Activated CD4-positive, alpha-beta T cell treated with anti-CD3 and anti-CD28 coated beads, Interleukin-2, amount 10 ng/mL, durations not matched to agents 7 days and 5 days (primary cell): ENCODE data around the gene ANKRD65. TPM values are rescaled to one million over a fixed set of nuclear protein-coding genes. Genes with fewer than 3 reads are reported as not detected.
"Not testable (repeated sequence)": the region's sequence is repeated elsewhere in the genome, so short reads cannot be mapped to it uniquely, and the experiment has no call there.

Experiments
- CTCF ChIA-PET: fragments of 350-600 bp; sonication (Branson Sonifier 250); formaldehyde crosslinking; loops from one replicate; lab custom pipeline; 2021; ENCODE audit warnings: antibody characterized with exemption; lab: Charles Lee
- POLR2A ChIA-PET: fragments of 350-600 bp; sonication (Branson Sonifier 250); formaldehyde crosslinking; loops from one replicate; lab custom pipeline; 2021; ENCODE audit warnings: antibody characterized with exemption; lab: Charles Lee
- DNase-seq: peaks from one replicate; pipeline ENCODE4 v3.0.0-alpha.2; 2020
- H3K27ac Mint-ChIP-seq: one replicate; pipeline ENCODE4 v1.8.0; 2021; ENCODE audit warnings: mild to moderate bottlenecking, moderate library complexity, mixed read lengths
- H3K27me3 Mint-ChIP-seq: one replicate; pipeline ENCODE4 v1.8.0; 2021; ENCODE audit warnings: mixed read lengths
- H3K36me3 Mint-ChIP-seq: one replicate; pipeline ENCODE4 v1.8.0; 2021; ENCODE audit warnings: low read depth, mixed read lengths
- H3K4me1 Mint-ChIP-seq: one replicate; pipeline ENCODE4 v1.8.0; 2021; ENCODE audit warnings: mixed read lengths
- H3K4me3 Mint-ChIP-seq: one replicate; pipeline ENCODE4 v1.8.0; 2021; ENCODE audit warnings: mild to moderate bottlenecking, moderate library complexity, mixed read lengths
- H3K9me3 Mint-ChIP-seq: one replicate; pipeline ENCODE4 v1.8.0; 2021; ENCODE audit warnings: mixed read lengths
- total RNA-seq, 2 experiments: library from RNA; stranded (reverse); gene quantifications; one replicate each; pipeline ENCODE4 v1.2.3, GENCODE V29; 2021

The ANKRD65 gene
- not detected for total RNA-seq

DNA sequence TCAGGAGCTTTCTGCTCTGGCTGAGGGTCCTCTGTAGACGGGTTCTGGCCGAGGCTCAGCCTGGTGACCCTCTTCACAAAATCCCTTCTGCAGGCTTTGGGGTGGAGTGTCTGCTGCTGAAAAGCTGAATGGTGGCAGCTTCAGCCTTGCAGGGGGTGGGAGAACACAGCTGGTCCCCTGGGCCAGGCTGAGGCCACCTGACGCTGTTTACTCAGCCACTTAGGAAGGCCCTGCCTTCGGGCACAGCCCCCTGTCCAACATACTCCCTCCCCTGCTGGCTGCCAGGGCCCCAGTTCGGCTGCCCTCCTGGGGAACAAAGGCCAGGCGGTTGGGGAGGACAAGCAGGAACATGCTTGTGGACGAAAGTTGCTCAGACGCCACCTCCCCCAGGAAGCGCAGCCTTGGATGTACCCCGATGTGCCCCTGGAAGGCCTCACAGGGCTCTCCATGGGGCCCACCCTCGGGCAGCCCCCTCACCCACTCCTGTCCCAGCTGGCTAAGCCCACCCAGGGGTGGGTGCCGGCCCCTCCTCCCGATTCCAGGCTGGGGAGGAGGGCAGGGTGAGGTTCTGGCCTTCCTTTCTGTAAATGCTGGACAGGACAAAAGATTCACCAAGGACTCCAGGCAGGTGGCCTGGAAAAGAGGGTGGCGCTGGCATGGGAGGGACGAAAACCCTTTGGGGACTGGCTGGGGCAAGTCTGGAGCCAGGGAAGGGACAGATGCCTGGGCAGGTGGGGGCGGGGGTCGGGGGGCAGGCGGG, at the start of gene ANKRD65:
ANKRD65 (minus strand) TSS at position 130 of the 760 bp plus-strand sequence. CDS start 271 bp downstream, outside the sequence.
- no peak for DNase-seq
- Mint-ChIP-seq H3K27me3 (peaks cover 9% of the 10 kb centered on the region), H3K27ac (no peak within 1 kb of the TSS), H3K9me3 (no peaks in the 10 kb centered on the region), H3K36me3 (no peaks in the 10 kb centered on the region), H3K4me1 (peaks cover 15% of the 10 kb centered on the region), H3K4me3 (no peak within 1 kb of the TSS)
- ChIA-PET POLR2A (no interaction called here), CTCF (interaction anchor here (0.9 kb wide), 1 partner anchor 19 kb away, joined by 3 read pairs; no protein-coding TSS in a partner anchor)

DNA sequence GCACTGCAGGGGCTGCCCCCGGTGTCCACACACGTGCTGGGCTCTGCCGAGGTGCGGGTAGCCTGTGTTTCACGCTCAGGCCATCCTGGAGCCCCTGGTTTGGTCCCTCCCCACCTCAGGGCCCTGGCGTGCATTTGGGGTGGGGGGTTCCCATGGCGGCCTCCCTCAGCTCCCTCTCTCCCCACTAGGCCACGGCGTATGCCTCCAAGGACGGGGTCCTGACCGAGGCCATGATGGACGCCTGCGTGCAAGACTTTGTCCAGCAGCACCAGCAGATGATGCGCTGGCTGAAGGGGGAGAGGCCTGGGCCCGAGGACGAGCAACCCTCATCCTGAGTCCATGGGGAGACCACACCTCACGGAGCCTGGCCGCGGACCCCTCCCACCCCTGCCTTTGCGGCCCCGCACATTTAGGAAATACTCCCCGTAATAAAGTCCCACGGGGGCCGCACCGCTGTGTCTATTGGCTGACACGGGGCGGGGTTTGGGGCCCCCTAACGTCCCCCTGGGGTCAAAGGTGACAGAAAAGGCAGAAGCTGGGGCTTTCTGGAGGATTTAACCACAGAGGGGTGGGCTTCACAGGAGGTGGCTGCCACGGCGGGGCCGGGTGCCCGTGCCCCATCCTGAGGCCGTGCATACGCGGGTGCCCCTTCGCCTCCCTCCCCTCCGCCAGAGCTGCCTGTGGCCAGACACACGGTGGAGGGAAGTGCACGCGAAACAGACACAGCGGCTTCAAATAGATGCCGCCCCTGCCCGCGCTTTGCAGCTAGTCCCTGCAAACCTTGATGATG, 47.3 kb upstream of the ANKRD65 start:
- H3K36me3 Mint-ChIP-seq, H3K9me3 Mint-ChIP-seq, CTCF ChIA-PET, H3K27ac Mint-ChIP-seq, POLR2A ChIA-PET, H3K27me3 Mint-ChIP-seq, H3K4me3 Mint-ChIP-seq, DNase-seq: not testable (repeated sequence)
- H3K4me1 Mint-ChIP-seq = peaks cover 24% of the 10 kb centered on the region

DNA sequence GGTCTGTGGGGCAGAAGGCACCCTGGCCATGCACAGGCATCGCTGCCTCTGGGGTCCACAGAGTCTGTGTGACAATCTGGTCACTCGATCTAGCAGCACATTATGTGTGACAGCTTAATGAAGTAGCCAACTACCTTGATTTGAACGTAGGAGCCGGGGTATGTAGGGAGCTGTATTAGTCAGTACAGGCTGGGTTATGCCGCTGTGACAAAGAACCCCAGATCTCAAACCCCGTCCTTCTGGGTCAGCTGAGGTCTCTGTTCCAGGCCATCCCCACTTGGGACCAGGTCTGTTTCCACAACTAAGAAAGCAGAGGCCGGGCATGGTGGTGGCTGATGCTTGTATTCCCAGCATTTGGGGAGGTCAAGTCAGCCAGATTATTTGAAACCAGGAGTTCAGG, 42.2 kb upstream of the ANKRD65 start:
- no peak overlapping the region for H3K4me3 Mint-ChIP-seq

GRCh38 chr1:1462318-1462966, 41.4 kb upstream of the ANKRD65 start:
- ChIA-PET CTCF (no interaction called here), POLR2A (no interaction called here)
- H3K27me3 Mint-ChIP-seq = peaks cover 2% of the 10 kb centered on the region
- H3K4me1 Mint-ChIP-seq = peaks cover 2% of the 10 kb centered on the region
- DNase-seq = no peak
- H3K9me3 Mint-ChIP-seq = no peaks in the 10 kb centered on the region
- H3K4me3 Mint-ChIP-seq = peak overlapping the region; percentile 36
- H3K36me3 Mint-ChIP-seq = no peaks in the 10 kb centered on the region
- peak overlapping the region; percentile 66 for H3K27ac Mint-ChIP-seq

More for the DNA sequence above, 42.2 kb upstream of the ANKRD65 start:
- Mint-ChIP-seq H3K27me3 (peaks cover 2% of the 10 kb centered on the region), H3K9me3 (no peaks in the 10 kb centered on the region), H3K27ac (no peak overlapping the region), H3K4me1 (peaks cover 2% of the 10 kb centered on the region), H3K36me3 (no peaks in the 10 kb centered on the region)
- CTCF ChIA-PET = no interaction called here
- DNase-seq = no peak
- POLR2A ChIA-PET = no interaction called here

DNA sequence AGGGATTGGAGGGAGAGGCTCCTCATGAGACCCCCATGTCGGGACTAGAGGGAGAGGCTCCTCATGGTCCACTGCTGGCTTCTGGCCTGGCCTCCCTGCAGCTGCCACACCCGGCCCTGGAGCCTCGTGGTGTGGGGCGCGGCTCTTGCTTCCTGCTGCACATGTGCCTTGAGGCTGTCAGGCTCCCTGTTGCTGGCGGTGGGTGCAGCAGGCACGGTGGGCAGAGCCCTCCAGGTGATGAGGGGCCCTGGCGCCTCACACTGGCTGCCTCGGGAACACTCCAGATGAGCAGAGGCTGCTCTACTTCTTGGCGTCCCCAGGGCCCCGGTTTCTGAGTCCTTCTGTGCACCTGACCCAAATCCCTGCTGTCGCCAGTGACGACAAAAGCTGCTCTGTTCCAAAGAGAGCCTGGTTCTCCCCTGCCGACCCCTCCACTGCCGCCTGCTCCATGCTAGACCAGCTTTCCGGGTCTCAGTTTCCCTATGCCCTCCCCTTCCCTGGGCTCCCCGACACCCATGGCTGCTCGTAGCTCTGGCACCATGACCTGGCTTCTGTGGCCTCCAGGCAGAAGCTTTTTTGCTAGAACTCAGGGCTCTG, 40.7 kb upstream of the ANKRD65 start:
- no peak overlapping the region for H3K4me3 Mint-ChIP-seq

DNA sequence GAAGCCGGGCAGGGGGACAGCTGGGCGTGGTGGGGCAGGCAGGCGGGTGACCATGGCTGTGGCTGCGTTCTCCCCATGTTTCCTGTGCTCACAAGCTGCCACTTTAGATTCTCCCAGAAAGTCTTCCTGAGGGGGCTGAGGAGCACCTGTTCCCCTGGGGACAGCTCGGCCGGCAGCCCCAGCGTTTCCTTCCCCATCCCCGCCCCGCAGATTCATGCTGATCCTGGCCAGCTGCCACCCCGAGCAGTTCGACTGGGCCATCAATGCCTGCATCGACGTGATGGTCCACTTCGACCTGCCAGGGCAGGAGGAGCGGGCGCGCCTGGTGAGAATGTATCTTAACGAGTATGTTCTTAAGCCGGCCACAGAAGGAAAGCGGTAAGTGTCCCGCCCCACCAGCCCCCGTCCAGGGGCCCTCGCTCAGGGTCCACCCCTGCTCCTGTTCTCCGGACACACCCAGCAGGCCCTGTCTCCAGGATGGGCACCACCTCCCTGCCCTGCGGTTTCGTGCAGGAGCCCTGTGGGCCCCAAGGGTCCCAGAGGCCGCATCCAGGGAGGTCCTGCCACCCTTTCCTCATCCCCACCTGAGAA, 39.6 kb upstream of the ANKRD65 start:
- DNase-seq = no peak
- CTCF ChIA-PET = no interaction called here
- no peak overlapping the region for H3K4me3 Mint-ChIP-seq
- no peaks in the 10 kb centered on the region for H3K36me3 Mint-ChIP-seq
- POLR2A ChIA-PET = no interaction called here
- H3K27ac Mint-ChIP-seq = no peak overlapping the region
- H3K9me3 Mint-ChIP-seq = no peaks in the 10 kb centered on the region
- no peaks in the 10 kb centered on the region for H3K27me3 Mint-ChIP-seq
- H3K4me1 Mint-ChIP-seq = peaks cover under 1% of the 10 kb centered on the region

More for the DNA sequence above, 40.7 kb upstream of the ANKRD65 start:
- Mint-ChIP-seq H3K27me3 (peaks cover 2% of the 10 kb centered on the region), H3K9me3 (no peaks in the 10 kb centered on the region), H3K27ac (peak overlapping the region; percentile 31), H3K4me1 (peaks cover 2% of the 10 kb centered on the region), H3K36me3 (no peaks in the 10 kb centered on the region)
- ChIA-PET CTCF (no interaction called here), POLR2A (no interaction called here)
- no peak for DNase-seq

GRCh38 chr1:1459711-1460110, 38.6 kb upstream of the ANKRD65 start:
- H3K4me1 Mint-ChIP-seq, H3K36me3 Mint-ChIP-seq, DNase-seq, H3K27ac Mint-ChIP-seq, H3K4me3 Mint-ChIP-seq, POLR2A ChIA-PET, CTCF ChIA-PET, H3K27me3 Mint-ChIP-seq, H3K9me3 Mint-ChIP-seq: not testable (repeated sequence)

- CTCF ChIA-PET, H3K36me3 Mint-ChIP-seq, H3K27ac Mint-ChIP-seq, DNase-seq, H3K9me3 Mint-ChIP-seq, H3K4me3 Mint-ChIP-seq, H3K27me3 Mint-ChIP-seq, POLR2A ChIA-PET, H3K4me1 Mint-ChIP-seq: not testable (repeated sequence)
Measured at GRCh38 chr1:1459156-1459555, 38.1 kb upstream of the ANKRD65 start.

GRCh38 chr1:1456683-1457255, 35.7 kb upstream of the ANKRD65 start:
- CTCF ChIA-PET, H3K4me3 Mint-ChIP-seq, H3K36me3 Mint-ChIP-seq, DNase-seq, H3K27me3 Mint-ChIP-seq, H3K27ac Mint-ChIP-seq, H3K4me1 Mint-ChIP-seq, H3K9me3 Mint-ChIP-seq: not testable (repeated sequence)
- POLR2A ChIA-PET = interaction anchor here (0.6 kb wide), 1 partner anchor 1365 kb away, joined by 3 read pairs; no protein-coding TSS in a partner anchor

GRCh38 chr1:1455934-1456333, 34.9 kb upstream of the ANKRD65 start:
- H3K4me3 Mint-ChIP-seq, H3K27me3 Mint-ChIP-seq, H3K9me3 Mint-ChIP-seq, H3K4me1 Mint-ChIP-seq, H3K27ac Mint-ChIP-seq, DNase-seq, CTCF ChIA-PET, H3K36me3 Mint-ChIP-seq, POLR2A ChIA-PET: not testable (repeated sequence)

- DNase-seq = no peak
- Mint-ChIP-seq H3K4me1 (no peaks in the 10 kb centered on the region), H3K27ac (no peak overlapping the region), H3K27me3 (no peaks in the 10 kb centered on the region), H3K4me3 (no peak overlapping the region), H3K9me3 (no peaks in the 10 kb centered on the region), H3K36me3 (no peaks in the 10 kb centered on the region)
- ChIA-PET CTCF (no interaction called here), POLR2A (no interaction called here)
Measured at GRCh38 chr1:1455366-1455884, 34.3 kb upstream of the ANKRD65 start.
